ENCODE data around the gene KCND3.

DNA sequence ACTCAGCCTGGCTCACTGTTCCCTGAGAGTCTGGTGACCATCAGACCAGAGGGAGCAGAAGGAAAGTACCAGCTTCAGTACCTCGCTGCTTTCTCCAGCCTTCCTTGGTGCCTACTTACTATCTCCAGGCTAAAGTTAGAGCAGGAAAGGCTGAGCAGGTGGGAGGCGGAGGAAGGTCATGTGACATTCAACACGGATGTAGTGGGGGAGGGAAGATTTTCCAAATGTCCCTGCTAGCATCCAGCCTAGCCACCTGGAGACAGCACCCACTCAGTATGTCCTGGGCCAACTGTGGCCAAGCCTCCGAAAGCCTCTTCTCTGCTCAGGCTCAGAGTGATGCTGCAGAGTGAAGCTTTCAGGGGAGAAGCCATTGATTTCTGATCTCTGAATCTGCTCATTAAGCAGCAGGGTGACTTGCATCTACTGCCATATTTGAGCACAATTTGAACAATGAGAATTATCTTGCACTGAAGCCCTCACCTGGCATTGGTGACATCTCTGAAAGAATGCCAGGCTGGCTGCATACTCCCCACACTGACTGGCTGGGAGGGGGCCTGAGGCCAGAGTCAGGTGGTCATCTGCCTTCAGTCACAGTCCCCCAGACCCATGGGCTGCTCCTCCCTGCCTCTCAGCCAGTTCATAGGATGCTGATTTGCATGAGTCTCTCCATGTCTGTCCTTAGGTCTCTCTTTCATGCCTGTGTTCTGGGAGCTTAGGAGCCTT, 86.2 kb downstream of the KCND3 start:
- TF ChIP-seq, protein P1, sequence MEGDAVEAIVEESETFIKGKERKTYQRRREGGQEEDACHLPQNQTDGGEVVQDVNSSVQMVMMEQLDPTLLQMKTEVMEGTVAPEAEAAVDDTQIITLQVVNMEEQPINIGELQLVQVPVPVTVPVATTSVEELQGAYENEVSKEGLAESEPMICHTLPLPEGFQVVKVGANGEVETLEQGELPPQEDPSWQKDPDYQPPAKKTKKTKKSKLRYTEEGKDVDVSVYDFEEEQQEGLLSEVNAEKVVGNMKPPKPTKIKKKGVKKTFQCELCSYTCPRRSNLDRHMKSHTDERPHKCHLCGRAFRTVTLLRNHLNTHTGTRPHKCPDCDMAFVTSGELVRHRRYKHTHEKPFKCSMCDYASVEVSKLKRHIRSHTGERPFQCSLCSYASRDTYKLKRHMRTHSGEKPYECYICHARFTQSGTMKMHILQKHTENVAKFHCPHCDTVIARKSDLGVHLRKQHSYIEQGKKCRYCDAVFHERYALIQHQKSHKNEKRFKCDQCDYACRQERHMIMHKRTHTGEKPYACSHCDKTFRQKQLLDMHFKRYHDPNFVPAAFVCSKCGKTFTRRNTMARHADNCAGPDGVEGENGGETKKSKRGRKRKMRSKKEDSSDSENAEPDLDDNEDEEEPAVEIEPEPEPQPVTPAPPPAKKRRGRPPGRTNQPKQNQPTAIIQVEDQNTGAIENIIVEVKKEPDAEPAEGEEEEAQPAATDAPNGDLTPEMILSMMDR (conservative IDR thresholded peaks at IDR 0.05; ENCODE audit: low read depth, low read length) = no peak
- no peak for TF ChIP-seq POLR2A (IDR thresholded peaks at IDR 0.05; ENCODE audit: low read depth, low read length)
- TF ChIP-seq, protein P2, sequence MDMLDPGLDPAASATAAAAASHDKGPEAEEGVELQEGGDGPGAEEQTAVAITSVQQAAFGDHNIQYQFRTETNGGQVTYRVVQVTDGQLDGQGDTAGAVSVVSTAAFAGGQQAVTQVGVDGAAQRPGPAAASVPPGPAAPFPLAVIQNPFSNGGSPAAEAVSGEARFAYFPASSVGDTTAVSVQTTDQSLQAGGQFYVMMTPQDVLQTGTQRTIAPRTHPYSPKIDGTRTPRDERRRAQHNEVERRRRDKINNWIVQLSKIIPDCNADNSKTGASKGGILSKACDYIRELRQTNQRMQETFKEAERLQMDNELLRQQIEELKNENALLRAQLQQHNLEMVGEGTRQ (IDR thresholded peaks at IDR 0.05; ENCODE audit: low read depth, low read length) = no peak
- no peak for TF ChIP-seq RAD21 (IDR thresholded peaks at IDR 0.05; ENCODE audit: low read length)
- no peak for TF ChIP-seq MAZ (IDR thresholded peaks at IDR 0.05; ENCODE audit: borderline replicate concordance, low read depth, low read length)
- TF ChIP-seq SMC3 (IDR thresholded peaks at IDR 0.05; ENCODE audit: low read depth, low read length) = no peak

Measured in IMR-90 (cell line).